Mucosa of gallbladder (tissue), 1 donor: Measurements from ENCODE around the gene HES2. TPM values are rescaled to one million over a fixed set of nuclear protein-coding genes. Genes with fewer than 3 reads are reported as not detected.
A peak's percentile ranks its signal among the peaks of the same experiment; 100 is the strongest.
"Not testable (repeated sequence)": the region's sequence is repeated elsewhere in the genome, so short reads cannot be mapped to it uniquely, and the experiment has no call there.

ENCODE experiments used
- DNase-seq: peaks from one replicate; pipeline ENCODE4 v3.0.0-alpha.2; 2020; ENCODE audit warnings: low spot score
- total RNA-seq: library from RNA; stranded (reverse); gene quantifications from one replicate; pipeline ENCODE4 v1.2.1, GENCODE V29; 2021
- donor health status: DM: no; HTN: no; CAD: no.

Gene HES2
- total RNA-seq, 1 donor from 2014 or later = 0.09 TPM

DNA sequence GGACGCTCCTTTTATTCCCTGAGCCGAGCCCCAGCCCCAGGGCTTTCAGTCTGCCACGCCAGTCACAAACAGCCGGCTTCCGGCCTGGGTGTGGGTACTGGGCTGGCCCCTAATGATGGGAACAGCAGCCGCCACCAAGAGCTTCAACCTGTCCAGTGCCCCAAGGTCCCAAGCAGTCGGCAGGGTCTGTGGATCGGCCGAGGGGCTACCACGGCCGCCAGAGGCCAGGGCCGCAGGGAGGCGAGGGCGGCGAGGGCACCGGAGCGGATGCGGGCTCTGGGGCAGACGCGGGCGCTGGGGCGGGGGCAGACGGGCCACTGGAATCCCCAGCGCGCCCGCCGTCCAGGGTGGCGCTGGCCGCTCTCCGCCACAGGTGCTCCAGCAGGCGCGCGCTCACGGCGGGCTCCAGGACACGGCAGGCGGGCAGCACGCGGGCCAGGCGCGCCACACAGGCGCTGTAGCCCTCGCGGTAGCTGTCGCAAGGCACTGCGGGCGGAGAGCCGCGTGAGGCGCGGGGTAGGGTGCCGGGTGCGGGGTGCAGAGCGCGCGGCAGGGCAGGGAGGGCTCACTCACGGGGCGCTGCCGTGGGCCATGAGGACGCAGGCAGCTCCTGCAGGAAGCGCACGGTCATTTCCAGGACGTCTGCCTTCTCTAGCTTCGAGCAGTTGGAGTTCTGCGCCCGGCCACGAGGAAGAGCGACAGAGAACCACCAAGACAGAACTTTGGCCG is 887 bp downstream of the HES2 start:
- no peak for DNase-seq

DNA sequence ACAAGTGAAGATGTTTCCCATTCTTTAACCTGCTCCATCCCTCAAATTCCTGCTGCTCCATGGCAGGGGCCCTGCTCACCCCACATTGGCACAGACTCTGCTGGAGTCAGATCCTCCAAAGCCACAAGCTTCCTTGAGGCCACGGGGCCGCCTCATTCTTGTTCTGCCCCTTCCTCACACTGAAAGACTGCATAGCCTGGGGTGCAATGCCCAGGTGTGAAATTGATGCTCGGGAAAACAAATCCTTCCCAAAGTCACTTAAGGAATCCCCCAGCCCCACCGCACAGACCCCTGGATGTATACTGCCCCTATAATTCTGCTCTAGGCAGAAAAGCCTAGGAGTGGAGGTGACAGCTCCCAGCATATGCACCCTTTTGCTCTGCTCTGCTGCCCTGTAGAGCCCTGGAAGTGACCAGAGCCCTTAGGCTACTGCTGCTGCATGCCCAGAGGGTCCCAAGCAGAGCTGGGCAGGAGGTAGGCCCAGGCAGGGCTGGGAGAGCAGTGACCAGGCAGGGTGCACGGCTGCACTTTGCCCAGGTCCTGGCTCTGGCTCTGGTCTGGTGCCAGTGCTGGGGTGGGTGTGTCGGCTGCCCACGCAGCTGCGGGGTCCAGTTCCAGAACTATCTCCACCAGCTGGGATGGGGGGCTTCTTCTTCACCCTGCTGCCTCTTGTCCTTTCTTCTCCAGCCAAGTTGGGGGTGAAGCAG is 1.6 kb downstream of the HES2 start:
- DNase-seq = no peak

DNA sequence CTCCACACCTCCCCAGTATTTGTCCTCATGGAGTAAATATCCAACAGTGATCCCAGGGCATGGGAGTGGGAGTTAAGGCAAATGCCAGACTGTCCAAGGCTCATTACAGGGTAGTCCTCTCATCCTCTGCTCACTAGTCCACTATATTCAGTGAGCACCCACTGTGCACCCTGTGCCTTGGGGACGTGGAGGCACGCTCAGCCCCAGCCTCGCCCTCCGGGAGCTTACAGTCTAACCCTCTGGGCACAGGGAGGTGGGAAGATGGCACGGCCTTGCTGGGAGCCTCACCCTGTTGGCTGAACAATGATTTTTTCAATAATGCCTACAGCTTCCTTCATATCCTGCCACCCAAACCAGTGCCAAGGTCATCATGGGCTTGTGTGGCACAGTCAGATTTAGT is 2.8 kb downstream of the HES2 start:
- DNase-seq = no peak

DNA sequence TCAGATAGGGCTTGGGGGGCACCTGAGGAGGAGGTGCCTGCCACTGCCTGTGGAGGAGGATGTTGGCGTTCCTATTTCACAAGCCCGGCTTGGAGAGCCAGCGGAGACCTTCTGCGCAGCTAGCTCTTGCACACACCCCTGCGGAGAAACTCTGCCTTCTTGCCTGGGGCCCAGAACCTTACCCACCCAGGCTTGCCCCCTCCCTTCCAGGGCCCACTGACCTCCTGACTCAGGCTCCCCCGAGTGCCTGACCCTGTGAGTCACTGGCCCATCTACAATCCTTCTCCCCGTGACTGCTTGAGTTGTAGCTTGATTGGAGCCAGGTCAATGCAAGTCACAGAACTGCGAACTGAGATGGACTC is 3.4 kb downstream of the HES2 start:
- no peak for DNase-seq

DNA sequence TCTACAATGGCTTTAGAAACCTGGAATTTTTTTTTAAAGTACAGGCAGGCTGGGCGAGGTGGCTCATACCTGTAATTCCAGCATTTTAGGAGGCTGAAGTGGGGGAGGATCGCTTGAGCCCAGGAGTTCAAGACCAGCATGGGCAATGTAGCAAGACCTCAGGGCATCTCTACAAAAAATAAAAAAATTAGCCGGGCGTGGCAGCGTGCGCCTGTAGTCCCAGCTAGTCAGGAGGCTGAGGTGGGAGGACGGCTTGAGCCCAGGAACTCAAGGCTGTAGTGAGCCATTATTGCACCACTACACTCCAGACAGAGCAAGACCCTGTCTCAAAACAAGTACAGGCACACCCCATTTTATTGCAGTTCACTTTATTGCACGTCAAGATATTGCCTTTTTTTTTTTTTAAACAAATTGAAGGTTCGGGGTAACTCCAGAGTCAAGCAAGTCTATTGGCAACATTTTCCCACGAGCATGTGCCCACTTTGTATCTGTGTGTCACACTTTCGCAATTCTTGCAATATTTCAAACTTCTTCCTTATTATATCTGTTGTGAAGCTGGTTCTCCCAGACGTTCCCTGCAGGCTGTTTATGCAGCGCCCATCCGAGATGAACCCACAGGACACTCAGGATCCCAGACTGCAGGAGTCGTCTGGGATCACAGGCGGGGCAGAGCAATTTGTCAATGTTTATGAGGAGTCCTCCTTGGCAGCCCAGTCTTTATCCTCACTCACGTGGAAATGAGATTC is 4.7 kb downstream of the HES2 start:
- no peak for DNase-seq

DNA sequence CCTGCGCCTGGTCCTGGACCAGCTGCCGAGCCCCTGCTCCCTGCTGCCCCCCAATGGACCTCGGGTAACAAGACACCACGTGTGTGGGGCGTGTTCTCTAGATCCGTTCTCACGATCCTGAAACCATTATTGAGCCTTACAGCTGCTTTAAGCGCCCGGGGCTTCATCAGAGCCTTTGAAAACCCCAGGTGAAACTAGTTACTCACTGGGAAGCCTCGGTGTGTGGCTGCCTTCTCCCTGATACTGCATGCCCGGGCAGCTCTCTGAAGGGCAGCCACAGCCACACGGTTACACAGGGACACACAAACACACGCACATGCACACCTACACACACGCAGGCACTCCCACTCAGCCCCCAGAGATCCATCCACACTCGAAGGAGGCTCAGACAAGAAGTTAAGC is 5.3 kb downstream of the HES2 start:
- no peak for DNase-seq

DNA sequence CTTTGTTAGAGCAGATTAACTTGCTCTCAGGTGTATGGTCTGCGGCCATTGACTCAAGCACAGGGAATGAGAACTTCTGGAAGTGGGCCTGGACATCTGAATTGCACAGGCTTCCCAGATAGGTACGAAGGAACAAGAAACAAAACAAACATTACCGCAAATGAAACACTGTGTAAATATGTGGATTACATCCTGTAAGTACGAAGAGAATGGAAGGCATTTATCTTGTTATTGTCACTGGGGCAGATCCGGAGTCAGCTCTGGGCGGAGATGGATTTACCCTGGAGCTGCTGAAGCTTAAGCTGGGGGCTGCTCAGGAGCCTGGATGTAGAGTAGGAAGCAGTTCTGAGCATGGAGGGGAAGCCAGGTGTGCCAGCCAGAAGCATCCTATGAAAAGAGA is 6.8 kb downstream of the HES2 start:
- DNase-seq = no peak

DNA sequence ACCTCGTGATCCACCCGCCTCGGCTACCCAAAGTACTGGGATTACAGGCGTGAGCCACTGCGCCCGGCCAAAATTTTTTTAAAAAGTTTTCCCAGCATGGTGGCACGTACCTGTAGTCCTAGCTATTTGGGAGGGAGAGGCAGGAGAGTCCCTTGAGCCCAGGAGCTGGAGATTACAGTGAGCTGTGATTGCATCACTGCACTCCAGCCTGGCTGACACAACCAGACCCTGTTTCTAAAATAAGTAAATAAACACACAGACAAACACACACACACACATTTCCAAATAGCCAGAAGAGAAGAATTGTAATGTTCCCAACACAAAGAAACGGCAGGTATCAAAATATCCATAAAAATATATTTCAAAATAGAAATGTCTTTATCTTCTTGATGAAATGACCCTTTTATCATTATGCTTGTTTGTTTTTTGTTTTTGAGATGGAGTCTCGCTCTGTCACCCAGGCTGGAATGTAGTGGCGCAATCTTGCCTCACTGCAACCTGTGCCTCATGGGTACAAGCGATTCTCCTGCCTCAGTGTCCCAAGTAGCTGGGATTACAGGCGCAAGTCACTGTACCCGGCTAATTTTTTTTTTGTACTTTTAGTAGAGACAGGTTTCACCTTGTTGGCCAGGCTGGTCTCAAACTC is 9.3 kb downstream of the HES2 start:
- DNase-seq = no peak

DNA sequence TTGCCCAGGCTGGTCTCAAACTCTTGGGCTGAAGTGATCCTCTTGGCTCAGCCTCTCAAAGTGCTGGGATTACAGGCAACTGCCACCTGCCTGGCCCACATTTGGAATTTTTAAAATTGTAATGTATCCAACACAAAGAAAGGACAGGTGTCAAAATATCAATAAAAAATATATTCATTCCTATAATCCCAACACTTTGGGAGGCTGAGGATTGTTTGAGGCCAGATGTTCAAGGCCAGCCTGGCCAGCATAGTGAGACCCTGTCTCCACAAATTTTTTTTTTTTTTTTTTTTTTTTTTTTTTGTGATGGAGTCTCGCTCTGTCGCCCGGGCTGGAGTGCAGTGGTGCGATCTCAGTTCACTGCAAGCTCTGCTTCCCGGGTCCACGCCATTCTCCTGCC is 10.0 kb downstream of the HES2 start:
- no peak for DNase-seq

DNA sequence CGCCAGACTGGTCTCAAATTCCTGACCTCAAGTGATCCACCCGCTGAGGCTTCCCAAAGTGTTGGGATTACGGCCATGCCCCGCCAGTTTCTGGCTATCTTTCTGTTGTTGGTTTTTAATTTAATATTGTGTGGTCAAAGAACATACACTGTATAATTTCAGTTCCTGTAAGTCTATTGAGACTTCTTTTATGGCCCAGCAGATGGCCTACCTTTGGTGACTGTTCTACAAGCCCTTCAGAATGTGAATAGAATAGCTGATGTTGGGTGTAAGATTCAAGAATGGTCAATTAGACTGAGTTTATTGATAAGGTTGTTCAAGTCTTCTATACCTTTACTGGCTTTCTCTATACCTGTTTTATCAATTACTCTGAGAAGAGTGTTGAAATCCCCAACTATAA is 10.7 kb downstream of the HES2 start:
- DNase-seq = no peak

DNA sequence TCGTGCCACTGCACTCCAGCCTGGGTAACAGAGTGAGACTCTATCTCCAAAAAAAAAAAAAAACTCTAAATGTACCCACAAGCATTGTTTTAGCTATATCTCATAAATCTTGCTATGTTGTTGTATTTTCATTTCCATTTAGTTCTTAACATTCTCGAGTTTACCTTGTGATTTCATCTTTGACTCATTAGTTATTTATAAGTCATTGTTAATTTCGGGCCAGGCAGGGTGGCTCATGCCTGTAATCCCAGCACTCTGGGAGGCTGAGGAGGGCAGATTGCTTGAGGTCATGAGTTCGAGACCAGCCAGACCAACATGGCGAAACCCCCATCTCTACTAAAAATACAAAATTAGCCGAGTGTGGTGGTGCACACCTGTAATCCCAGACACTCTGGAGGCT is 11.7 kb downstream of the HES2 start:
- DNase-seq = no peak

DNA sequence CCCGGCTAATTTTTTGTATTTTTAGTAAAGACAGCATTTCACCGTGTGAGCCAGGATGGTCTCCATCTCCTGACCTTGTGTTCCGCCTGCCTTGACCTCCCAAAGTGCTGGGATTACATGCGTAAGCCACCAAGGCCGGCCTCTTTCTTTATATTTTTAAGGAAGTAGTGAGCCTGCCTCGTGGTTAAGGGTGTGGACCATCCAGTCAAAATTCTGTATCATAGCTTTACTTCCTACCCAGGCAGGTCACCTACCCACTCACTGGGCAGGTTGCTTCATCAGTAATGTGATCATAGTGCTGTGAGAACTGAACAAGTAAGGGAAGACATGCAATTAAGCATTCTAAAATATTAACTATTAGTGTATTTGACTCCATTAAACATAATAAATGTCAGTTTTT is 18.0 kb downstream of the HES2 start:
- no peak for DNase-seq

DNA sequence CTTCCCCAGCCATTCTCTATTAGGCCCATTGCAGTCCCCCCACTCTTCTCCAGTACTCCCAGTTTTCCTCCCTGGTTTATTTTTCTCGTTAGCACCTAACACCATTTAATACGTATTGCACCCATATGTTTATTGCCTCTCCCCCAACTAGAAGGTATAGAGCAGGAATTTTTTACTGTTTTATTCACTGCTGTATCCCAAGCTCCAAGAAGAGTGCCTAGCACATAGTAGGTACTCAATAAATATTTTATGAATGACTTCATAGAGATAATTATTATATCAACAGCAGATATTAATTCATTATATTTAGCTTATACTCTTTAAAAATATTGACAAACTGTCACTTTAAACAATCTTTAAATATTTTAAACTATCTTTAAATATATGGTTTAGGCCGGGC is 20.4 kb downstream of the HES2 start:
- DNase-seq = no peak

DNA sequence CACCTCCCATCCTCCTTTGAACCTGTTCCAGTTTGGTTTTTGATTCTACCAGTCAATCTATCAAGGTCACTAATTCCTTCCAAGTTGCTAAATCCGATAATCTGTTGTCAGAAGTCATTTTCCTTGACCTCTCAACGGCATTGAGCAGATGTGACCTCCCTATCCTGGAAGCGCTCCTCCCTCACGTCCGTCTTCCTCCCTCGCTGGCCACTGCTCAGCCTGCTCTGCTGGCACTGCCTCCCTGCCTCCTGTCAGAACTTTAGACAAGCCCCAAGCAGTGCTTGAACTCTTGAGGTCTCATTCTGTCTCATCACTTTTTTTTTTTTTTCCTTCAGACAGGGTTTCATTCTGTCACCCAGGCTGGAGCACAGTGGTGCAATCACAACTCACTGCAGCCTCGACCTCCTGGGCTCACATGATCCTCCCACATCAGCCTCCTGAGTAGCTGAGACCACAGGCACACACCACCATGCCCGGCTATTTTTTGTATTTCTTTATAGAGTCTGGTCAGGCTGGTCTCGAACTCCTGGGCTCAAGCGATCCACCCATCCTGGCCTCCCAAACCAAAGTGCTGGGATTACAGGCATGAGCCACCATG is 21.8 kb downstream of the HES2 start:
- DNase-seq = no peak

DNA sequence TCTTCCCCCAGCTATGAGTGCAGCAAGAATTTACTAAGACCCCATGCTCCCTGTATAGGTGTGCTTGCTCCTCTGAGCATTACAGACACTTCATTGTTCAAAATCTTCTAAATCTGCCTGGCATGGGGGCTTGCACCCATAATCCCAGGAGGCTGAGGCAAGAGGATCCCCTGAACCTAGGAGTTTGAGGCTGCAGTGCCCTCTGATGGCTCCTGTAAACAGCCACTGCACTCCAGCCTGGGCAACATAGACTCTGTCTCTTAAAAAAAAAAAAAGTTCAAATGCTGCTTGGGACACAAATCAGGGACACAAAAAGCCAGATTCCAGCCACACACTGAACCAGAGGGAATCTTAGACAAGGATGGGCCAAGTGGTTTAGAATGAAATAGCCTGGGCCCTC is 22.7 kb downstream of the HES2 start:
- DNase-seq = no peak

DNA sequence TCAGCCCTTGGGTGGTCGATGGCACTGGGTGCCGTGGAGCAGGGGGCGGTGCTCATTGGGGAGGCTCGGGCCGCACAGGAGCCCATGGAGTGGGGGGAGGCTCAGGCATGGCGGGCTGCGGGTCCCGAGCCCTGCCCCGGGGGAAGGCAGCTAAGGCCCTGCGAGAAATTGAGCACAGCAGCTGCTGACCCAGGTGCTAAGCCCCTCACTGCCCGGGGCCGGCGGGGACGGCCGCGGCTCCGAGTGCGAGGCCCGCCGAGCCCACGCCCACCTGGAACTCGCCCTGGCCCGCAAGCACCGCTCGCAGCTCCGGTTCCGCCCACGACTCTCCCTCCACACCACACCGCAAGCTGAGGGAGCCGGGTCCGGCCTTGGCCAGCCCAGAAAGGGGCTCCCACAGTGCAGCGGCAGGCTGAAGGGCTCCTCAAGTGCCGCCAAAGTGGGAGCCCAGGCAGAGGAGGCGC is 23.9 kb downstream of the HES2 start:
- DNase-seq = not testable (repeated sequence)

DNA sequence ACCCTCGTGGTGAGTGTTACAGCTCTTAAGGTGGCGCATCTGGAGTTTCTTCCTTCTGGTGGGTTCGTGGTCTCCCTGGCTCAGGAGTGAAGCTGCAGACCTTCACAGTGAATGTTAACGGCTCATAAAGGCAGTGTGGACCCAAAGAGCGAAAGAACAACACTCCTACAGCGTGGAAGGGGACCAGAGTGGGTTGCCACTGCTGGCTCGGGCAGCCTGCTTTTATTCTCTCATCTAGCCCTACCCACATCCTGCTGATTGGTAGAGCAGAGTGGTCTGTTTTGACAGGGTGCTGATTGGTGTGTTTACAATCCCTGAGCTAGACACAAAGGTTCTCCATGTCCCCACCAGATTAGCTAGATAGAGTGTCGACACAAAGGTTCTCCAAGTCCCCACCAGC is 24.6 kb downstream of the HES2 start:
- not testable (repeated sequence) for DNase-seq

DNA sequence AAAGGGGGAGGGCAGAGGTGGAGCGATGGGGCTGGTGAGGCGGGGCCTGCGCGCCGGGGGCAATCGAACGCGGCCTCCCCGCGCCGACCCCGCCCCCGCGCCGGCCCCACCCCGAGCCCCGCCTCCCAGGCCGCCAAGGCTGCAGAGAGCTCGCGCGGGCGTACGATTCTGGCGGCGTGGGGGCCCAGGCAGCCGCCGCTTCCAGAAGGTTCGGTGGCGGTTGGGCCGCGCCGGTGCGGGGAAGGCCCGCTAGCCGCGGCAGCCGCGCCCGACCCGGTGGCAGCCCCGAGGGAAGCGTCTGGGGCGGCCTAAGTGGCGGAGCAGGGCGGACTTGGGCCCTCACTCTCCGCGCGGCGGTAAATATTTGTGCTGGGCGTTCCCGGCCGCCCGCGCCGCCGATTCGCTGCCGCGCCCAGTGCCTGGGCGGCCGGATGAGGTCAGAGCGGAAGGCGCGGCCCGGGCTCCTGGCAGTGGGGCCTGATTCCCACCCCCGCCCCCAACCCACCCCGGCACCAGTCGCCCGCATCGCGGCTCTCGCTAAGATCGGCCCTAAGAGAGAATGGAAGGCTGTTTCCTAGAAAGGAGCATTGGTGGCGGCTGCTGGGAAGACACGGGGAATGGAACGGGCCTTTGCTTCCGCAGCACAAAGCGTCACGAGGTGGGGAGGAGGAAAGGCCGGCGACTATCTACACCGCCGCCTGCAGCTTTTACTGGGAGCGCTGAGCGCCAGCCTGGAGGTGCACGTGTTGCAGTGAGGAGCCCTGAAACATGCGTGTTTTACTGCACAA is 26.1 kb downstream of the HES2 start, which contains the start of gene ACOT7:
TSS of gene ACOT7 (minus strand) at position 368 of the 788 bp plus-strand sequence. CDS start 368 bp downstream, outside the sequence.
- peak; percentile 88 for DNase-seq

DNA sequence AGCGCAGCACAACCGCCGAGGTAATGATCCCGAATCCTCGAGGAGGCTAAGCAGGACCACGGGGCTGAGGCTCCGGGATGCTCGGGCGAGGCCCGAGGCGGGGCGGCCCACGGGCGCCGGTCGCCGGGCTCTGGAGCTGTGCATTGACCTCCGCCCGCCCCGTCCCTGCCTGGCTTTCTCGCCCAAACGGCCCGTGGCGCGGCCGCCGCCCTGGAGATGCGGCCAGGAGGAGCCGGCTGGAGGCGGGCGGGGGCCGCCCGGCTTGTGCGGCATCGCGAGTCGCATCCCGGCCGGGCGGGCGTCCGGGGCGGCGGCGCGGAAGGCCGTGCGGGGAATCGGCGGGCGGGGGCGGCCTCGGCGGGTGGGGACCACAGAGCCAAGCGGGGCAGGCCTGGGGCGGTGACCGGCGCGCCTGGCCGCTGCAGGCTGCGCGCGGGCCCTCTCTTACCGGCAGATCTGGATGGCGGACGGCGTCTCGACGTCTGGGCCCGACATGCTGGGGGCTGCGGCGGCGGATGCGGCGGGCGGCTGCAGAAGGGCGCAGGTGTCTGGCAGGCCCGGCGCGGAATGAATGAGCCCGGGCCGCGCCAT is 26.8 kb downstream of the HES2 start:
- no peak for DNase-seq

DNA sequence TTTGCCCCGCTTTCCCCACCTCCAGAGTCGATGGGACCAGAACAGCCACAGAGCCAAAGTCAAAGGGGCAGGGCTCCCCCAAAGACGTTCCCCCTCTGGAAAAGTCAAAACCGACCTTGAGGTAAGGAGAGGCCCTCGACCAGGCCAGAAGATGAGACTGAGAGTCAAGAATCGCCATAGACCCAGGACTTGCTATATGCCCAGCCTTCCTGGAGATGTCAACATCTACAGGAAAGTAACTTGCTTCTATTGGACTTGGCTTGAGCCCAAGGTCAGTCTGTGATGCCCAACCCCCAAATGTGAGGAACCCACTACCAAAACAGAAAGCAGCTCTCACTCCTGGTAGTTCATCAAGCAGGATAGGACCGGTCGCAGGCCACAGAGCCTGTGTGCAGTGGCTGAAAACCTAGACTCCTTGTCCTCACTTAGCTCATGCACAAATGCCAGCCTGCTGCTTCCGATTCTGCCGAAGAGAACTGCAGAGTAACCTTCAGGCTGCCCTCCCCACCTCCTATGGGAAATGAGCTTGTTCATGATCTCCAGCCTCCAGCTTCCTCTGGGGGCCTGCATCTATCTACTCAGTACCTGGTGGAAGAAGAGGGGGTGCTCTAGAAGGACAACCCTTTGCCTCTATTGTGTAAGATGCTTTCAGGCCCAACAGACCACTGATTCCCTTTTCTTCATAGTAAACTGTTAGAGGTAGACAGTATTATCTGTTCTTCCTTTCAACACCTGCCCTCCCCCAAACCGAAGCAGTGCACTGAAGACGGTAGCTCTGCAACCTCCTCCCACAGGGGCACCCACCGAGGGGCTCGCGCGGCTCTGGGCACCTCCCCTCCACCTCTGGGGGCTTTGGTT is 27.5 kb downstream of the HES2 start:
- DNase-seq = no peak
